GM12875 (cell line): Measurements from ENCODE around the gene TSPAN14.

Source experiments
- H3K4me3 ChIP-seq: one replicate; pipeline ENCODE4 v1.5.1; 2011; ENCODE audit warnings: low read depth, low read length, control low read depth
- TF ChIP-seq, protein P1 (sequence below): IDR thresholded peaks from 2 replicates; pipeline ENCODE4 v1.5.1; 2011; ENCODE audit warnings: low read depth, mild to moderate bottlenecking, control low read depth, inconsistent platforms, low read length, moderate library complexity, borderline replicate concordance; ENCODE audit not compliant: insufficient read depth

Gene TSPAN14

DNA sequence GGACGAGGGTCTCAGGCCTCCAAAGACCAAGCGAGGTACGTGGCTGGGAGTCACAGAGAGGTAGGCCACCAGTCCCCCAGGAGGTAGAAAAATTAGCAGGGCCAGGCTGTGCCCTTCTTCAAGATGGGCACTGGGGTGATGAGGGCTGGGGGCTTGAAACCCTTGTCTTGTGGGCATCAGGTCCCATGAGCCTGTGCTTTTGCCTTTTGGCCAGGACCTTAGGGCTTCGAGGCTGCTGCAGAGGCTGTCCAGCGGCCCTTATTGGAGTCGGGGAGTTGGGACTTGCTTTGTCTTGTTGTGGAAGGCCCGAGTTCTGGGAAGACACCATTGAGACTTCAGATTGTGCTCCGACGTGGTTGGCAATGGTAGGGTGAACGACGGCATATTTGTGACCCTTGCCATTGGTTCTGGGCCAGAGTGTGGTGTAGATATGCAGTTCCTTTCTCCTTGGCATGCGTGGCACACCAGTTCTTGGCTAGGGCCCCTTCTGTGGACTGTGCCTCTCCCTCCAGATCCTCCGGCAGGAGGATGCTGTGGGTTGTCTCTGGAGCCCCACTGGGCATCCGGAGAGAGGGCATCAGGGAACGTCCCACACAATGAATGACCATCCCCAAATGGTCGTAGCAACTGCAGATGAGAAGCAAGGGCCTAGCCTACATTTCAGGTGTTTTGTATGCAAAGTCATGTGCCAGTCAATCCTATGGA, 84.5 kb downstream of the TSPAN14 start:
- TF ChIP-seq, protein P1, sequence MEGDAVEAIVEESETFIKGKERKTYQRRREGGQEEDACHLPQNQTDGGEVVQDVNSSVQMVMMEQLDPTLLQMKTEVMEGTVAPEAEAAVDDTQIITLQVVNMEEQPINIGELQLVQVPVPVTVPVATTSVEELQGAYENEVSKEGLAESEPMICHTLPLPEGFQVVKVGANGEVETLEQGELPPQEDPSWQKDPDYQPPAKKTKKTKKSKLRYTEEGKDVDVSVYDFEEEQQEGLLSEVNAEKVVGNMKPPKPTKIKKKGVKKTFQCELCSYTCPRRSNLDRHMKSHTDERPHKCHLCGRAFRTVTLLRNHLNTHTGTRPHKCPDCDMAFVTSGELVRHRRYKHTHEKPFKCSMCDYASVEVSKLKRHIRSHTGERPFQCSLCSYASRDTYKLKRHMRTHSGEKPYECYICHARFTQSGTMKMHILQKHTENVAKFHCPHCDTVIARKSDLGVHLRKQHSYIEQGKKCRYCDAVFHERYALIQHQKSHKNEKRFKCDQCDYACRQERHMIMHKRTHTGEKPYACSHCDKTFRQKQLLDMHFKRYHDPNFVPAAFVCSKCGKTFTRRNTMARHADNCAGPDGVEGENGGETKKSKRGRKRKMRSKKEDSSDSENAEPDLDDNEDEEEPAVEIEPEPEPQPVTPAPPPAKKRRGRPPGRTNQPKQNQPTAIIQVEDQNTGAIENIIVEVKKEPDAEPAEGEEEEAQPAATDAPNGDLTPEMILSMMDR = no peak
- no peak overlapping the region for H3K4me3 ChIP-seq

DNA sequence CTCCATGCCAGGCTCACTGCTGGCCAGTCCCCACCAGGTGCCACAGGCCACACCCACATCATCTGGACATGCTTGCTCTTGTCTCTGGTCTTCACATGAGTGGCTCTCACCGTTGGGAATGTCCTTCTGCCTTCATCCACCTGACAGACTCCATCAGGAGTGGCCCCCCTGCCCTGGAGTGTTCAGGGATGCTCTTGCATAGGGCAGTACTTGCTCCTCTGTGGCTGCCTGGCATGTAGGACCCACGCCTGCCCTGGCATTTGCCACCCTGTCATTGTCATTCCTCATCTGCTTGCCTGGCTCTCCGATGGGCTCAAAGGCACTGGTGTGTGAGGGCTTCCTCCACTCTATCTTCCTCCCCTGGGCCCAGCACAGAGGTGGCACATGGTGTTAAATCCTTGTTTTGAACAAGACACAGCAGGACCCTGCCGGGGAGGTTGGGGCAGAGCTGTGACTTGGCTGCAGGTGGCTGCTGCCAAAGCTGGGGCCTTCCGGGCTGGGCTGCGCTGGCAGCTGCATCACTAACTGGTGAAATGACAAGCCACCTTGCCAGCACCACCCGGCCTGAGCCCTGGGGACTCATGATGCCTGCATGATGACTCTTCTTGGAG, 85.4 kb downstream of the TSPAN14 start:
- TF ChIP-seq, protein P1 = no peak
- no peak overlapping the region for H3K4me3 ChIP-seq

DNA sequence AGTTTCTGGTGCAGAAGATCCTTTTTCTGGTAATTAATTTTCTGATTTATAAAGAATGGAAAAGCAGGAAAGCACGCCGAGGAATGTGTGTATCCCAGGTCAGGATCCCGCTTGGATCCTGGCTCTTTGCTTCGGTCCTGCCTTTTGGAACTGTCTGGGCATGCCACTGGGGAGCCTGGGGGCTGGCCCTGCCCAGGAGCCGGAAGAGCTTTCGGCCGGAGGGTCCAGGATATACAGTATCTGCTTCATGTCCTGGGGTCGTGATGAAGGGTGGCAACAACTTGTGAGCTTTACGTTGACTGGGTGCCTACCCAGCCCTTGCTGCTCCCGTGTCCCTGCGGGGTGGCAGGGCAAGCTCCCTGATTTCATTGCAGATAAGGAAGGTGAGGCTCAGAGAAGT, 86.0 kb downstream of the TSPAN14 start:
- H3K4me3 ChIP-seq = no peak overlapping the region
- TF ChIP-seq, protein P1 = no peak

DNA sequence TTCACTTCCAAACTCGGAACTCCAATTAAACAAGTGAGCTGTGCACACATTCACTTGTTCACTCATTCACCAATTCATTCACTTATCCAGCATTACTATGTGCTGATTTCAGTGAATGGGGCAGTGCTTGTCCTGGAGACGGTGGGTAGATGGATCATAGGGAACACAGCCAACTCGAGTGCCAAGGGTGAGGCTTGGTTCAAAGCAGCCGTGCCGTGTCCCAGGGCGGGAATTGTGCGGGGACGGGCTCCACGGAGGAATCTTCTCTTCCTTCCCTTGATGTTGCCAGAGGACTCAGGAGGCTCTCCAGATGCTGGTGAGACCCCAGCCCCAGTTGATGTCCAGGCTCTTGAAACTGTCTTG, 86.5 kb downstream of the TSPAN14 start:
- H3K4me3 ChIP-seq = no peak overlapping the region
- TF ChIP-seq, protein P1 = no peak

DNA sequence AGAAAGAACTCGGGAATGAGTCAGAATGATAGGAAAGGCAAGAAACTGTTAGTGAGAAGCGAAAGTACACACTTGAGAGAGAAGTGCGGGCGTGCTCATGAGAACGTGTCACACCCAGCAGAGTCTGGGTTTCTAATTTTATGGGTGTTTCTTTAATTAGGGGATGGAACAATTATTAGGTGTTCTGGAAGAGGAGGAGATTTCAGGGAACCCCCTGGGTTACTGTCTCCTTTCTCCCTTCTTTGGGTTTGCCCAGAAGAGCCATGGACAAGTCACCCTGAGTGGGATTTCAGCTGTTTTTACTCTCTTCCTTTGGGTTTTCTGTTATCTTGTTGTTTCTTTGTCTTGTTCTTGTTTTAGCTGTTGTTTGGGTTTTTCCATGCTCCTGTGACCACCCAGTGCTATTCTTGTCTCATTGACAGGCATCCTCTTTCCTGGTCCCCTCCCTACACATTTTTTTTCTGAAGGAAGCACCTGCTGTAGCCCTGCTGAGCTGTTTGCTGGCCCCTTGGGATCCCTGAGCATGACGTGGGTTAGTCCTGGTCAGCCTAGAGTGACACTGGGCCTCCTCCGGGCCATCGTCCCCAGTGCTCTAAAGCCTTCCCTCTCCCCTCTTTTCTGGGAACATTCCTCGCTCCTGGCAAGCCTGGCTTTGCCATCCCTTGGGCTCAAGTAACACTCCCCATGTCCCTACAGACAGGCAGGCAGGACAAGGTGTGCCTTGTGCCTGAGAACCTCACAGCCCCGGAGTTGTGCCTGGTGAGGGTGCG, 87.1 kb downstream of the TSPAN14 start:
- H3K4me3 ChIP-seq = peak overlapping the region; percentile 6

DNA sequence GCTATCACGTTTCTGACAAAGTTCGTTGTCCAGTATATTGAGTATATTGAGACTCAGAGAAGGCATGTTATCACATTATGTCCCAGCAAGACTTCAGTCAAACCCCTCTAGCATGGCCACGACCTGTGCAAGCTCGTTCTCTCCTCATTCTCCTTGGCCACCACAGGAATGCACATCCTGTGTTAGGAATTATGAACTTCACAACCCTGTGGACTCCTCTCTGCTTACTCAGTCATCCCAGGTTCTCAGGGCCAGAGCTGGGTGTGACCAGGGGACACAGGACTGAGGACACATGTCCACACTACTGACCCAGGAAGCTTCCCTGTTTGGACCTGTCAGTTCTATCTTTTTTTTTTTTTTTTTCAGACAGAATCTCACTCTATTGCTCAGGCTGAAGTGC, 87.9 kb downstream of the TSPAN14 start:
- TF ChIP-seq, protein P1 = no peak
- no peak overlapping the region for H3K4me3 ChIP-seq

More for the DNA sequence above, 87.1 kb downstream of the TSPAN14 start:
- TF ChIP-seq, protein P1 = no peak
